ENCODE results near the gene SPTB. TPM values are rescaled to one million over a fixed set of nuclear protein-coding genes. Genes with fewer than 3 reads are reported as not detected.

SPTB gene
- total RNA-seq, 1 experiment from 2014 or later: 0.13 TPM

DNA sequence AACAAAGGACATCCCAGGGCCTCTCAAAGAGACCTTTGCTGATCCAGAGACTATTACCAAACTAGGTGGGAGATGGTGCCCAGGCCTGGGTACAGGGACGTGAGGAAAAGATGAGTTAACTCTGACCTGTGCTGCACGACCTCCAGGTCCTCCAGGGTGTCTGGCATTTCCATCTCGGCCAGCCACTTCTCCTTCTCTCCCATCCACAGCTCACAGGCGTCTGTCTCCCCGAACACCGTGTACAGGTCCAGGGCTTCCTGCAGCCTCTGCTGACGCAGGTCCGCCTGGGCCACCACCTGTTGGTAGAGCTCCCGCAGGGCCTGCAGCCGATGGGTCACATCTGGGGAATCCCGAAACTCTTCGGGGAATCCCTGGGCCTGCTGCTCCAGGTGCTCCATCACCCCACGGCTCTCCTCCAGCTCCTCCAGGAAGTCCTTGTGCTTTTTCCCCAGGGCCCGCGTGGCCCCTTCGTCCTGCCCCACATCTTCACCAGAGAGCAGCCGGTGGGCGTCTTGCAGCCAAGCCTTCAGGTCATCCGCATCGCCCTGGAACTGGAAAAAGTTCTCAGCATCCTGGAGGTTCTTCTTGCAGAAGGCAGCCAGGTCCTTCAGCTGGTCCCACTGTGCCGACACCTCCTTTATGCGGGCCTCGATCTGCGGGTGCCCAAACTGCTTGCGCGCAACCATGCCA, 86.7 kb downstream of the SPTB start:
- no TSS peak for BruUV-seq (replicated peaks)
- ATAC-seq (no peak), DNase-seq (ENCODE audit: low read depth, low spot score) (no peak)
- Histone ChIP-seq H3K36me3 (ENCODE audit: control insufficient read depth, insufficient read depth, low read length) (no peaks in the 10 kb centered on the region), H3K27ac (ENCODE audit: low read length) (no peak overlapping the region), H3K9me3 (ENCODE audit: control insufficient read depth, insufficient read depth, low read depth, low read length) (no peaks in the 10 kb centered on the region), H3K27me3 (ENCODE audit: control insufficient read depth, insufficient read depth, low read length) (no peaks in the 10 kb centered on the region), H3K4me1 (ENCODE audit: control insufficient read depth, insufficient read depth, low read length) (no peaks in the 10 kb centered on the region), H3K4me3 (ENCODE audit: low read depth in 2 of 2, low read length in 2 of 2) (no peak overlapping the region)
- CTCF ChIA-PET: interaction anchor here (0.7 kb wide), 1 partner anchor 34 kb away, joined by 6 read pairs; no protein-coding TSS in a partner anchor
- in situ Hi-C loops (cut with HindIII; ENCODE audit: low pct_unique_long_range_greater_than_20kb, low sequenced_read_pairs) (no loop called here), intact Hi-C loops (cut with micrococcal nuclease; ENCODE audit: unreplicated experiment) (no loop called here)
- POLR2A ChIA-PET: no interaction called here
- TF ChIP-seq POLR2AphosphoS5 (IDR thresholded peaks at IDR 0.05; ENCODE audit: low read depth, low read length): no peak

DNA sequence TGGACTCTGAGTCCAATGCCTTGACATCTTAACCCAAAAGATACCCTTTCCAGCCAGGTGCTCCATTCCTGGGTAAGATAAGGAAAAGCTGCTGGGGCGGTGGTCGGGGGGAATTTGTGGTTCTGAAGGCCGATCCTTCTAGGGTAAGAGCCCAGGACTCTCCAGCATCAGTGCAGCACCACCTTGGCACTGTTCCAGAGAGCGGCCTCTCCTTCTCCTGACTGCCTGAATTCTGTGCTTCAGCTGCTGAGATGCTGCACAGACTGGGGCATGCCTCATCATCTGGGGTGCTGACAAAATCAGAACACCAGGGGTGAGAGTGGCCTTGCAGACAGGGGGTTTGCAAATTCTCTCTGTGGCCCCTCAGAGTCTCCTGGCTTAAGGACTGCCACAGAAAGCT, 87.5 kb downstream of the SPTB start:
- Histone ChIP-seq H3K27ac (ENCODE audit: low read length) (no peak overlapping the region), H3K4me3 (ENCODE audit: low read depth in 2 of 2, low read length in 2 of 2) (no peak overlapping the region), H3K27me3 (ENCODE audit: control insufficient read depth, insufficient read depth, low read length) (no peaks in the 10 kb centered on the region), H3K36me3 (ENCODE audit: control insufficient read depth, insufficient read depth, low read length) (no peaks in the 10 kb centered on the region), H3K4me1 (ENCODE audit: control insufficient read depth, insufficient read depth, low read length) (no peaks in the 10 kb centered on the region), H3K9me3 (ENCODE audit: control insufficient read depth, insufficient read depth, low read depth, low read length) (no peaks in the 10 kb centered on the region)
- TF ChIP-seq SIN3A (IDR thresholded peaks at IDR 0.05; ENCODE audit: borderline replicate concordance, insufficient read depth, low read depth, low read length) (no peak), TCF7L2 (IDR thresholded peaks at IDR 0.05; ENCODE audit: low read depth, low read length) (no peak), POLR2AphosphoS5 (IDR thresholded peaks at IDR 0.05; ENCODE audit: low read depth, low read length) (no peak)
- TF ChIP-seq, protein P1, sequence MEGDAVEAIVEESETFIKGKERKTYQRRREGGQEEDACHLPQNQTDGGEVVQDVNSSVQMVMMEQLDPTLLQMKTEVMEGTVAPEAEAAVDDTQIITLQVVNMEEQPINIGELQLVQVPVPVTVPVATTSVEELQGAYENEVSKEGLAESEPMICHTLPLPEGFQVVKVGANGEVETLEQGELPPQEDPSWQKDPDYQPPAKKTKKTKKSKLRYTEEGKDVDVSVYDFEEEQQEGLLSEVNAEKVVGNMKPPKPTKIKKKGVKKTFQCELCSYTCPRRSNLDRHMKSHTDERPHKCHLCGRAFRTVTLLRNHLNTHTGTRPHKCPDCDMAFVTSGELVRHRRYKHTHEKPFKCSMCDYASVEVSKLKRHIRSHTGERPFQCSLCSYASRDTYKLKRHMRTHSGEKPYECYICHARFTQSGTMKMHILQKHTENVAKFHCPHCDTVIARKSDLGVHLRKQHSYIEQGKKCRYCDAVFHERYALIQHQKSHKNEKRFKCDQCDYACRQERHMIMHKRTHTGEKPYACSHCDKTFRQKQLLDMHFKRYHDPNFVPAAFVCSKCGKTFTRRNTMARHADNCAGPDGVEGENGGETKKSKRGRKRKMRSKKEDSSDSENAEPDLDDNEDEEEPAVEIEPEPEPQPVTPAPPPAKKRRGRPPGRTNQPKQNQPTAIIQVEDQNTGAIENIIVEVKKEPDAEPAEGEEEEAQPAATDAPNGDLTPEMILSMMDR (IDR thresholded peaks at IDR 0.05): no peak
- TF ChIP-seq, protein P2, sequence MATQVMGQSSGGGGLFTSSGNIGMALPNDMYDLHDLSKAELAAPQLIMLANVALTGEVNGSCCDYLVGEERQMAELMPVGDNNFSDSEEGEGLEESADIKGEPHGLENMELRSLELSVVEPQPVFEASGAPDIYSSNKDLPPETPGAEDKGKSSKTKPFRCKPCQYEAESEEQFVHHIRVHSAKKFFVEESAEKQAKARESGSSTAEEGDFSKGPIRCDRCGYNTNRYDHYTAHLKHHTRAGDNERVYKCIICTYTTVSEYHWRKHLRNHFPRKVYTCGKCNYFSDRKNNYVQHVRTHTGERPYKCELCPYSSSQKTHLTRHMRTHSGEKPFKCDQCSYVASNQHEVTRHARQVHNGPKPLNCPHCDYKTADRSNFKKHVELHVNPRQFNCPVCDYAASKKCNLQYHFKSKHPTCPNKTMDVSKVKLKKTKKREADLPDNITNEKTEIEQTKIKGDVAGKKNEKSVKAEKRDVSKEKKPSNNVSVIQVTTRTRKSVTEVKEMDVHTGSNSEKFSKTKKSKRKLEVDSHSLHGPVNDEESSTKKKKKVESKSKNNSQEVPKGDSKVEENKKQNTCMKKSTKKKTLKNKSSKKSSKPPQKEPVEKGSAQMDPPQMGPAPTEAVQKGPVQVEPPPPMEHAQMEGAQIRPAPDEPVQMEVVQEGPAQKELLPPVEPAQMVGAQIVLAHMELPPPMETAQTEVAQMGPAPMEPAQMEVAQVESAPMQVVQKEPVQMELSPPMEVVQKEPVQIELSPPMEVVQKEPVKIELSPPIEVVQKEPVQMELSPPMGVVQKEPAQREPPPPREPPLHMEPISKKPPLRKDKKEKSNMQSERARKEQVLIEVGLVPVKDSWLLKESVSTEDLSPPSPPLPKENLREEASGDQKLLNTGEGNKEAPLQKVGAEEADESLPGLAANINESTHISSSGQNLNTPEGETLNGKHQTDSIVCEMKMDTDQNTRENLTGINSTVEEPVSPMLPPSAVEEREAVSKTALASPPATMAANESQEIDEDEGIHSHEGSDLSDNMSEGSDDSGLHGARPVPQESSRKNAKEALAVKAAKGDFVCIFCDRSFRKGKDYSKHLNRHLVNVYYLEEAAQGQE (IDR thresholded peaks at IDR 0.05; ENCODE audit: insufficient read depth in 1 of 2, low read depth in 2 of 2, low read length in 1 of 2): no peak
- no peak for ATAC-seq
- DNase-seq (ENCODE audit: low read depth, low spot score): no peak
- ChIA-PET CTCF (no interaction called here), POLR2A (no interaction called here)
- BruUV-seq (replicated peaks): no TSS peak
- in situ Hi-C loops (cut with HindIII; ENCODE audit: low pct_unique_long_range_greater_than_20kb, low sequenced_read_pairs): no loop called here
- intact Hi-C loops (cut with micrococcal nuclease; ENCODE audit: unreplicated experiment): no loop called here

DNA sequence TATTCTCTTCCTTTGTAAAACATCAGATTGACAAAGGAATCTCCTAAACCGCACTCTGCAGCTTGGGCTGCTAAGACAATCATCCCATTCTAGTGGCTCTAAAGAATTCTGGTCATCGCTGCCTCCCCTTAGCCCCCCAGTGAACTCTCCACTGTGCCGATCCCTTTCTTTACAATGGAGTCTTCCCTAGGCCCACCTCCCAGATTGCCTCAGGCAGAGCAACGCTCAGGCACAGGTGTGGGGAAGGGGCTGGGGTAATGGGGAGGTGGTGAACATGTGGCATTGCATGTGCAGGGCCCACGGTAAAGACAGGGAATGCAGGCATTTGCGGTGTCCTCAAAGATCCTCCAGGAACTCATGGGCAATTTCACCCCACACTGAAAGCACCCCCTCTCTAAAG, 89.2 kb downstream of the SPTB start:
- Histone ChIP-seq H3K4me3 (ENCODE audit: low read depth in 2 of 2, low read length in 2 of 2) (no peak overlapping the region), H3K27me3 (ENCODE audit: control insufficient read depth, insufficient read depth, low read length) (no peaks in the 10 kb centered on the region), H3K4me1 (ENCODE audit: control insufficient read depth, insufficient read depth, low read length) (no peaks in the 10 kb centered on the region), H3K27ac (ENCODE audit: low read length) (no peak overlapping the region), H3K36me3 (ENCODE audit: control insufficient read depth, insufficient read depth, low read length) (no peaks in the 10 kb centered on the region), H3K9me3 (ENCODE audit: control insufficient read depth, insufficient read depth, low read depth, low read length) (no peaks in the 10 kb centered on the region)
- intact Hi-C loops (cut with micrococcal nuclease; ENCODE audit: unreplicated experiment) (no loop called here), in situ Hi-C loops (cut with HindIII; ENCODE audit: low pct_unique_long_range_greater_than_20kb, low sequenced_read_pairs) (no loop called here)
- TF ChIP-seq, protein P2 (IDR thresholded peaks at IDR 0.05; ENCODE audit: insufficient read depth in 1 of 2, low read depth in 2 of 2, low read length in 1 of 2): no peak
- TF ChIP-seq POLR2AphosphoS5 (IDR thresholded peaks at IDR 0.05; ENCODE audit: low read depth, low read length) (no peak), SIN3A (IDR thresholded peaks at IDR 0.05; ENCODE audit: borderline replicate concordance, insufficient read depth, low read depth, low read length) (no peak), TCF7L2 (IDR thresholded peaks at IDR 0.05; ENCODE audit: low read depth, low read length) (no peak)
- TF ChIP-seq, protein P1 (IDR thresholded peaks at IDR 0.05): no peak
- ATAC-seq (no peak), DNase-seq (ENCODE audit: low read depth, low spot score) (no peak)
- POLR2A ChIA-PET: no interaction called here
- CTCF ChIA-PET: no interaction called here
- no TSS peak for BruUV-seq (replicated peaks)
